Tibial nerve (tissue), 4 donors: ENCODE measurements around the gene EMID1. TPM values are rescaled to one million over a fixed set of nuclear protein-coding genes. Genes with fewer than 3 reads are reported as not detected.

Experiments used
- DNase-seq, 2 donors: peaks; one replicate each; pipeline ENCODE4 v3.0.0-alpha.2; 2019; ENCODE audit warnings: low spot score in 2 of 2
- H3K27ac ChIP-seq, 4 donors: fragments of 200-600 bp; sonication (generic) in 3 of 4; one replicate each; pipeline ENCODE4 v1.5.1; 2017 to 2019; ENCODE audit warnings: mild to moderate bottlenecking in 1 of 4
- H3K27me3 ChIP-seq, 2 donors: fragments of 200-600 bp; sonication (generic) in 1 of 2; one replicate each; pipeline versions ENCODE4 v1.5.1 to v1.6.0; 2017 to 2019
- H3K36me3 ChIP-seq, 3 donors: fragments of 200-600 bp; sonication (generic); one replicate each; pipeline ENCODE4 v1.5.1; 2018 to 2019
- H3K4me1 ChIP-seq, 4 donors: fragments of 200-600 bp; sonication (generic) in 3 of 4; one replicate each; pipeline ENCODE4 v1.5.1; 2017 to 2019
- H3K4me3 ChIP-seq, 4 donors: fragments of 200-600 bp; sonication (generic) in 3 of 4; one replicate each; pipeline ENCODE4 v1.5.1; 2017 to 2019; ENCODE audit warnings: mild to moderate bottlenecking in 1 of 4, moderate library complexity in 1 of 4
- H3K9me3 ChIP-seq, 4 donors: fragments of 200-600 bp; sonication (generic) in 3 of 4; one replicate each; pipeline ENCODE4 v1.5.1; 2017 to 2019
- CTCF ChIP-seq, 5 experiments: fragments of 200-600 bp in 3 of 5; fragments of 450-650 bp in 2 of 5; sonication (generic) in 3 of 5; IDR thresholded peaks; one replicate each; pipeline ENCODE4 v1.5.1; 2016 to 2019; ENCODE audit warnings: antibody characterized with exemption in 5 of 5, mild to moderate bottlenecking in 3 of 5, moderate library complexity in 2 of 5
- EP300 ChIP-seq, 2 donors: sonication (generic); formaldehyde crosslinking; IDR thresholded peaks; one replicate each; pipeline ENCODE4 v1.6.1; 2017; ENCODE audit warnings: antibody characterized with exemption in 2 of 2, mild to moderate bottlenecking in 1 of 2
- POLR2A ChIP-seq, 2 donors: fragments of 450-650 bp; IDR thresholded peaks; one replicate each; pipeline ENCODE4 v1.6.1; 2017; ENCODE audit warnings: antibody characterized with exemption in 2 of 2, mild to moderate bottlenecking in 2 of 2, moderate library complexity in 2 of 2
- WGBS, 2 donors: methylation state at CpG; one replicate each; pipeline ENCODE4 v1.1.5; 2018; 5-methylcytosine and 5-hydroxymethylcytosine counted together
- total RNA-seq, 4 donors: library from RNA; depleted of rRNA; stranded (reverse); fragments of >200 nt; gene quantifications; one replicate each; pipeline ENCODE4 v1.1.0, GENCODE V29; 2016

Gene EMID1
- total RNA-seq, 4 donors from 2014 or later = 1.0 to 9.9 (median 3.0) TPM

- no peak overlapping the region for H3K4me3 ChIP-seq
- H3K9me3 ChIP-seq = no peaks in the 10 kb centered on the region
- H3K36me3 ChIP-seq = no peaks in the 10 kb centered on the region
- no peaks in the 10 kb centered on the region for H3K27me3 ChIP-seq
- WGBS, 2 donors = 89 to 90% methylated on average over 13 of the region's 13 CpGs
- H3K4me1 ChIP-seq = no peaks in the 10 kb centered on the region
- DNase-seq = no peak
- no peak overlapping the region for H3K27ac ChIP-seq
- no peak for TF ChIP-seq CTCF (IDR thresholded peaks at IDR 0.05)
- no peak for TF ChIP-seq EP300 (IDR thresholded peaks at IDR 0.05)
- no peak for TF ChIP-seq POLR2A (IDR thresholded peaks at IDR 0.05)
Measured at GRCh38 chr22:29163808-29164207, 41.9 kb upstream of the EMID1 start.

GRCh38 chr22:29165321-29166060 is 40.2 kb upstream of the EMID1 start:
- Histone ChIP-seq H3K4me3 (no peak overlapping the region), H3K9me3 (no peaks in the 10 kb centered on the region), H3K36me3 (no peaks in the 10 kb centered on the region), H3K27ac (no peak overlapping the region), H3K4me1 (no peaks in the 10 kb centered on the region), H3K27me3 (no peaks in the 10 kb centered on the region)
- TF ChIP-seq CTCF (IDR thresholded peaks at IDR 0.05) (no peak), POLR2A (IDR thresholded peaks at IDR 0.05) (no peak), EP300 (IDR thresholded peaks at IDR 0.05) (no peak)
- 71 to 75% methylated on average over 10 to 11 of the region's 11 CpGs for WGBS, 2 donors
- no peak for DNase-seq

- no peak for DNase-seq
- Histone ChIP-seq H3K4me3 (no peak overlapping the region), H3K27me3 (no peaks in the 10 kb centered on the region), H3K36me3 (no peaks in the 10 kb centered on the region), H3K9me3 (no peaks in the 10 kb centered on the region), H3K4me1 (no peaks in the 10 kb centered on the region), H3K27ac (no peak overlapping the region)
- TF ChIP-seq POLR2A (IDR thresholded peaks at IDR 0.05) = no peak
- no peak for TF ChIP-seq EP300 (IDR thresholded peaks at IDR 0.05)
- TF ChIP-seq CTCF (IDR thresholded peaks at IDR 0.05) = no peak
- 71 to 77% methylated on average over 6 of the region's 6 CpGs for WGBS, 2 donors
Measured at GRCh38 chr22:29166180-29166579, 39.5 kb upstream of the EMID1 start.

GRCh38 chr22:29167032-29167911 is 38.4 kb upstream of the EMID1 start:
- TF ChIP-seq EP300 (IDR thresholded peaks at IDR 0.05) (no peak), CTCF (IDR thresholded peaks at IDR 0.05) (no peak), POLR2A (IDR thresholded peaks at IDR 0.05) (no peak)
- no peak overlapping the region for H3K27ac ChIP-seq
- no peak for DNase-seq
- no peaks in the 10 kb centered on the region for H3K9me3 ChIP-seq
- no peak overlapping the region for H3K4me3 ChIP-seq
- no peaks in the 10 kb centered on the region for H3K27me3 ChIP-seq
- no peaks in the 10 kb centered on the region for H3K4me1 ChIP-seq
- WGBS, 2 donors = 73 to 86% methylated on average over 22 of the region's 22 CpGs
- H3K36me3 ChIP-seq = no peaks in the 10 kb centered on the region

GRCh38 chr22:29171721-29172120 is 34.0 kb upstream of the EMID1 start:
- H3K9me3 ChIP-seq = peaks cover 0 to 38% (median 8%) of the 10 kb centered on the region in 4 donors
- no peaks in the 10 kb centered on the region for H3K27me3 ChIP-seq
- H3K4me1 ChIP-seq = no peaks in the 10 kb centered on the region
- H3K36me3 ChIP-seq = no peaks in the 10 kb centered on the region
- H3K27ac ChIP-seq = no peak overlapping the region
- 90 to 91% methylated on average over 9 to 10 of the region's 10 CpGs for WGBS, 2 donors
- no peak overlapping the region for H3K4me3 ChIP-seq
- no peak for TF ChIP-seq EP300 (IDR thresholded peaks at IDR 0.05)
- no peak for TF ChIP-seq POLR2A (IDR thresholded peaks at IDR 0.05)
- no peak for DNase-seq
